GM23248 (cell line): ENCODE results near the gene ALDH4A1. TPM values are rescaled to one million over a fixed set of nuclear protein-coding genes. Genes with fewer than 3 reads are reported as not detected.

Source experiments
- DNase-seq: peaks from one replicate; pipeline ENCODE4 v3.0.0-alpha.2; 2015
- H2AFZ ChIP-seq: fragments of 200-600 bp; sonication (generic); 2 replicates; pipeline ENCODE4 v1.6.1; 2016; ENCODE audit warnings: antibody characterized with exemption
- H3F3A ChIP-seq: fragments of 200-600 bp; sonication (generic); 2 replicates; pipeline ENCODE4 v1.6.1; 2016; ENCODE audit warnings: mild to moderate bottlenecking, antibody characterized with exemption, mixed run types; ENCODE audit not compliant: insufficient read depth
- H3K27ac ChIP-seq: fragments of 200-600 bp; sonication (generic); 2 replicates; pipeline ENCODE4 v1.5.1; 2016; ENCODE audit warnings: mild to moderate bottlenecking
- H3K27me3 ChIP-seq: fragments of 200-600 bp; sonication (generic); replicated peaks from 2 replicates; pipeline ENCODE4 v1.6.1; 2016; ENCODE audit warnings: mild to moderate bottlenecking; ENCODE audit not compliant: insufficient read depth
- H3K36me3 ChIP-seq: fragments of 200-600 bp; sonication (generic); 2 replicates; pipeline ENCODE4 v1.6.1; 2016; ENCODE audit warnings: low read depth, mild to moderate bottlenecking
- H3K4me1 ChIP-seq: fragments of 200-600 bp; sonication (generic); 2 replicates; pipeline ENCODE4 v1.6.1; 2016; ENCODE audit warnings: mild to moderate bottlenecking; ENCODE audit not compliant: insufficient read depth
- H3K4me2 ChIP-seq: fragments of 200-600 bp; sonication (generic); one replicate; pipeline ENCODE4 v1.6.1; 2016; ENCODE audit warnings: mild to moderate bottlenecking; ENCODE audit not compliant: unreplicated experiment
- H3K4me3 ChIP-seq: fragments of 200-600 bp; sonication (generic); 2 replicates; pipeline ENCODE4 v1.5.1; 2016; ENCODE audit warnings: mild to moderate bottlenecking
- H3K79me2 ChIP-seq: fragments of 200-600 bp; sonication (generic); 2 replicates; pipeline ENCODE4 v1.6.1; 2016; ENCODE audit warnings: mild to moderate bottlenecking; ENCODE audit not compliant: insufficient read depth
- H3K9ac ChIP-seq: fragments of 200-600 bp; sonication (generic); 2 replicates; pipeline ENCODE4 v1.6.1; 2016; ENCODE audit warnings: mild to moderate bottlenecking
- H3K9me2 ChIP-seq: fragments of 200-600 bp; sonication (generic); 2 replicates; pipeline ENCODE4 v1.6.1; 2016; ENCODE audit warnings: mixed run types, mild to moderate bottlenecking, moderate library complexity; ENCODE audit not compliant: insufficient read depth
- H3K9me3 ChIP-seq: fragments of 200-600 bp; sonication (generic); one replicate; pipeline ENCODE4 v1.6.1; 2017; ENCODE audit warnings: low read depth
- H4K20me1 ChIP-seq: fragments of 200-600 bp; sonication (generic); 2 replicates; pipeline ENCODE4 v1.6.0; 2016; ENCODE audit not compliant: insufficient read depth
- EZH2 ChIP-seq: fragments of 200-600 bp; sonication (generic); IDR thresholded peaks from 2 replicates; pipeline ENCODE4 v1.6.1; 2018; ENCODE audit warnings: antibody characterized with exemption, mild to moderate bottlenecking; ENCODE audit not compliant: insufficient read depth, poor library complexity, severe bottlenecking
- EZH2phosphoT487 ChIP-seq: fragments of 200-600 bp; sonication (generic); IDR thresholded peaks from 2 replicates; pipeline ENCODE4 v1.6.1; 2018; ENCODE audit warnings: antibody characterized with exemption, moderate library complexity, mild to moderate bottlenecking, low read depth; ENCODE audit not compliant: insufficient read depth
- WGBS, 2 experiments: methylation state at CpG; one replicate each; pipeline ENCODE4 v1.1.6; 2015 to 2017; ENCODE audit warnings: low lambda C conversion rate in 2 of 2, low coverage in 1 of 2; ENCODE audit errors: missing lambda C conversion rate in 2 of 2; 5-methylcytosine and 5-hydroxymethylcytosine counted together
- in situ Hi-C: fragments of 300-500 bp; cut with MboI; formaldehyde crosslinking; loops from 2 replicates; pipeline ENCODE4 v1.15.0; 2020
- polyA plus RNA-seq: library from polyadenylated mRNA; unstranded; fragments of >200 nt; fragmentation: Nextera tagmentation; extraction: Ambion mirVana; gene quantifications from 2 replicates; pipeline ENCODE4 v1.2.1, GENCODE V29; 2016
- total RNA-seq: library from RNA; depleted of rRNA; stranded (reverse); fragments of >200 nt; shearing (Covaris generic); gene quantifications from 2 replicates; pipeline ENCODE4 v1.2.3, GENCODE V29; 2014

Gene ALDH4A1
- total and polyA plus RNA-seq, 2 experiments from 2014 or later = 10.9 to 13.3 TPM

DNA sequence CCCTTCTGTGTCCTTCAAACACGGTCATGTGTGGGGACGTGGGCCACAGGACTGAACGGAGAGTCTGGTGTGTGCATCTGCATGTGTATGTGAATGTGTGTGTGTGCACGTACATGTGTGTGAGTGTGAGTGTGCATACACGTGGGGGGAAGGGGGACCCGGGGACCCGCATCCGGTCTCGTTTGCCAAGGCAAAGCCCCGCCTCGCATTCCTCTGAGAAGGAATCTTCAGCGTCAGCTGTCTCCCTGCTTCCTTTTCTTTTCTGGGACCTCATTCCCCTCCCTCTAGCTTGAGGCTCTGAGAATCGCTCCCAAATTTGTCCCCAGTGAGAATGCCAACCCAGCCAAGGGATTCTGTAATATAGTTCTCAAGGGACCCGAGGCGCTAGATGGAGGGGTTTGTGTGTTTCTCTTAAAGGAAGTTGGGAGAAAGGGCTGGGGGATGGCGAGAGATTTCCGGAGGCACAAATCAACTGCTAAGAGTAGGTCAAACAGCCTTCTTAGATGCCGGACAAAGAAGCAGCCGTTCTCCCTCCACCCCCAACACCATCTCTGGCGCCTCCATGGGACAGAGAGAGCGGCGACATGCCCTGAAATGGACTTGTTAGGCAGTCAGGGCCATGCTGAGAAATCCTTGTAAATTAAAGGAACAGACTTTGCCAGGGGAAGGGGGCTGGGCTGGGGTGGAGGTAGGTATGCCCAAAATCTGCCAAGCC lies 47.5 kb upstream of the ALDH4A1 start:
- peak overlapping the region; percentile 87 for H3K4me2 ChIP-seq
- peak overlapping the region; percentile 97 for H3K27ac ChIP-seq
- peak; percentile 70 for DNase-seq
- H4K20me1 ChIP-seq = no peaks in the 10 kb centered on the region
- in situ Hi-C loops = no loop called here
- peaks cover 86% of the 10 kb centered on the region for H3K4me1 ChIP-seq
- H3K9me3 ChIP-seq = no peaks in the 10 kb centered on the region
- peak overlapping the region; percentile 78 for H3K9ac ChIP-seq
- H3K79me2 ChIP-seq = peaks cover 90% of the 10 kb centered on the region
- H3K36me3 ChIP-seq = no peaks in the 10 kb centered on the region
- 2 to 4% methylated on average over 22 of the region's 22 CpGs for WGBS, 2 experiments
- TF ChIP-seq EZH2phosphoT487 (no peak), EZH2 (no peak)
- H3K4me3 ChIP-seq = peak overlapping the region; percentile 69
- peak overlapping the region; percentile 72 for H2AFZ ChIP-seq
- no peaks in the 10 kb centered on the region for H3K27me3 ChIP-seq
- H3F3A ChIP-seq = peaks cover 55% of the 10 kb centered on the region
- no peaks in the 10 kb centered on the region for H3K9me2 ChIP-seq

DNA sequence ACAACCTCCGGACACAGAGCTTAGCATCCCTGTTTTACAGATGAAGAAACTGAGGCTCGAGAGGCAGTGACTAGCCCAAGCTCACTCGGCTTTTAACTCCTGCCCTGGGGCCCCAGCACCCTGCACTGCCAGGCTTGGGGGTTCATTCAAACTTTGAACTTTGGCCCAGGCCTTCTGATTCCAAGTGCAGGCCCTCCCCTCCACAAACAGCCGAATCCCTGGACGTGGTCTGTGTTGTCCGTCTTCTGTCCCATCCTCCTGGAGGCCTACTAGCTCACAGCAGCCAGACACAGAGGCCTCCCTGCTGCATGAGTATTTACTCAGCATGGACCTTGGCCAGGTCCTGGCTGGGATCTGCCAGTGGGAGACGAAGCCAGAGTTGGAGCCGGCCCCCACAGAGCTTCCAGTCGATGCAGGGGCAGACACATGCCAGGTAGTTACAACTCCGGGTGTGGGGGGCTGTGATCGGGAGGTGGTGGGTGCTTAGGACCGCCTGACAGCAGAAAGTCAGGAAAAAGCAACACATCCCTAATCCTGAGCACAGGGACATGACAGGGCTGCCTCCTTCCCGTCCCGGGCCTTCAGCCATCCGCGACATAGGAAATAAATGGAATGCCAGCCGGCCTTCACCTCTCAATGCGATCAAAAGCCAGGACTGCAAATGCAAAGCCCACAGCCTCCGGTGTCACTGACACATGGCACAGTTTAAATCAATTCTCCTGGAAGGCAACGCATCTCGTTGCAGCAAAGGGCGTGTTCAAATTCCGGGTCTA lies 46.7 kb upstream of the ALDH4A1 start:
- Histone ChIP-seq H3K4me2 (peak overlapping the region; percentile 87), H3K9ac (peak overlapping the region; percentile 78), H3K27me3 (no peaks in the 10 kb centered on the region), H2AFZ (peak overlapping the region; percentile 72), H3K9me2 (no peaks in the 10 kb centered on the region), H3K79me2 (peaks cover 90% of the 10 kb centered on the region), H3K4me3 (peak overlapping the region; percentile 69), H3K36me3 (no peaks in the 10 kb centered on the region), H4K20me1 (no peaks in the 10 kb centered on the region), H3F3A (peaks cover 52% of the 10 kb centered on the region), H3K9me3 (no peaks in the 10 kb centered on the region), H3K4me1 (peaks cover 82% of the 10 kb centered on the region), H3K27ac (peak overlapping the region; percentile 97)
- in situ Hi-C loops = no loop called here
- WGBS, 2 experiments = 8 to 9% methylated on average over 22 to 23 of the region's 23 CpGs
- DNase-seq = peak; percentile 94
- TF ChIP-seq EZH2 = no peak
- no peak for TF ChIP-seq EZH2phosphoT487

GRCh38 chr1:18948048-18948912 lies 45.9 kb upstream of the ALDH4A1 start:
- no peaks in the 10 kb centered on the region for H3K9me2 ChIP-seq
- peaks cover 90% of the 10 kb centered on the region for H3K79me2 ChIP-seq
- WGBS, 2 experiments = 40 to 43% methylated on average over 14 to 15 of the region's 15 CpGs
- no peaks in the 10 kb centered on the region for H3K36me3 ChIP-seq
- DNase-seq = peak; percentile 84
- H3F3A ChIP-seq = peaks cover 52% of the 10 kb centered on the region
- peak overlapping the region; percentile 69 for H3K4me3 ChIP-seq
- no peaks in the 10 kb centered on the region for H3K9me3 ChIP-seq
- H3K27ac ChIP-seq = peak overlapping the region; percentile 97
- TF ChIP-seq EZH2phosphoT487 = no peak
- TF ChIP-seq EZH2 = no peak
- peak overlapping the region; percentile 78 for H3K9ac ChIP-seq
- in situ Hi-C loops = no loop called here
- peaks cover 74% of the 10 kb centered on the region for H3K4me1 ChIP-seq
- peak overlapping the region; percentile 72; the same call in 1 of the 2 replicates for H2AFZ ChIP-seq
- peak overlapping the region; percentile 69 for H3K4me2 ChIP-seq
- H4K20me1 ChIP-seq = no peaks in the 10 kb centered on the region
- H3K27me3 ChIP-seq = no peaks in the 10 kb centered on the region

GRCh38 chr1:18947570-18947969 lies 45.2 kb upstream of the ALDH4A1 start:
- Histone ChIP-seq H3K9ac (peak overlapping the region; percentile 78), H3F3A (peaks cover 49% of the 10 kb centered on the region), H4K20me1 (no peaks in the 10 kb centered on the region), H3K79me2 (peaks cover 90% of the 10 kb centered on the region), H3K27me3 (no peaks in the 10 kb centered on the region), H3K36me3 (no peaks in the 10 kb centered on the region), H3K9me2 (no peaks in the 10 kb centered on the region), H3K9me3 (no peaks in the 10 kb centered on the region), H3K4me1 (peaks cover 66% of the 10 kb centered on the region), H3K27ac (peak overlapping the region; percentile 97), H3K4me3 (0 out of 2 replicates have a peak overlapping the region, but pooled peaks have one; percentile 2), H3K4me2 (peak overlapping the region; percentile 69), H2AFZ (peak overlapping the region; percentile 38)
- TF ChIP-seq EZH2phosphoT487 (no peak), EZH2 (no peak)
- in situ Hi-C loops = no loop called here
- WGBS, 2 experiments = 62 to 64% methylated on average over 8 to 9 of the region's 9 CpGs
- DNase-seq = peak; percentile 57
